Activated naive CD4-positive, alpha-beta T cell treated with anti-CD3 and anti-CD28 coated beads, Interleukin-2, amount 50 U/mL, for 72 hours (primary cell): ENCODE data around the gene CACNA1G. TPM values are rescaled to one million over a fixed set of nuclear protein-coding genes. Genes with fewer than 3 reads are reported as not detected.

Experiments used
- ATAC-seq, 2 donors: fragments of 150-1000 bp; cut with Tn5 transposase; 2 replicates each; pipeline ENCODE4 v1.10.0; 2021; ENCODE audit warnings: mild to moderate bottlenecking in 2 of 2, moderate library complexity in 2 of 2
- DNase-seq, 2 donors: peaks; one replicate each; pipeline ENCODE4 v3.0.0; 2021 to 2022; ENCODE audit warnings: low spot score in 2 of 2
- H3K27ac Mint-ChIP-seq, 2 donors: one replicate each; pipeline ENCODE4 v1.8.0; 2022; ENCODE audit warnings: mild to moderate bottlenecking in 2 of 2, mixed read lengths in 2 of 2
- H3K36me3 Mint-ChIP-seq, 2 donors: one replicate each; pipeline ENCODE4 v1.8.0; 2022; ENCODE audit warnings: mixed read lengths in 2 of 2
- H3K9me3 Mint-ChIP-seq, 2 donors: one replicate each; pipeline ENCODE4 v1.8.0; 2022; ENCODE audit warnings: mixed read lengths in 2 of 2
- total RNA-seq, 2 donors: library from RNA; stranded (reverse); gene quantifications; one replicate each; pipeline ENCODE4 v1.2.3, GENCODE V29; 2022

The CACNA1G gene
- total RNA-seq, 2 donors from 2014 or later, result 0.14 TPM; not detected in 1

DNA sequence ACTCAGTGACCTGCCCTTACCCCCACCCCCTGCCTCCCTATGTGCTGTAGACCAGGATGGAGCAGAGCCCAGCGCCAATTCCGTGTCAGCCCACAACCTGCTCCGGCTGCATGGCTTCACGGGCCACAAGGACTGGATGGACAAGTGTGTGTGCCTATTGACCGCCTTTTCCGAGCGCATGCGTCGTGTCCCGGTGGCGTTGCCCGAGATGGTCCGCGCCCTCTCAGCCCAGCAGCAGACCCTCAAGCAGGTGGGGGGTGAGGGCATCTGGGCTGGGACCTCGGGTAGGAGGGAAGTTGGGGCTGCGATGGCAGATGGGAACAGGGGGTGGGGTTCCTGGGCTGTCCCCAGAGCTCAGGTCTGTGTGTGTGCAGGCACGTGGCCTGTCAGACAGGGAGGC is 6.3 kb upstream of the CACNA1G start:
- no peak overlapping the region for H3K27ac Mint-ChIP-seq
- H3K9me3 Mint-ChIP-seq, result no peaks in the 10 kb centered on the region
- ATAC-seq (no peak), DNase-seq (no peak)
- no peaks in the 10 kb centered on the region for H3K36me3 Mint-ChIP-seq

DNA sequence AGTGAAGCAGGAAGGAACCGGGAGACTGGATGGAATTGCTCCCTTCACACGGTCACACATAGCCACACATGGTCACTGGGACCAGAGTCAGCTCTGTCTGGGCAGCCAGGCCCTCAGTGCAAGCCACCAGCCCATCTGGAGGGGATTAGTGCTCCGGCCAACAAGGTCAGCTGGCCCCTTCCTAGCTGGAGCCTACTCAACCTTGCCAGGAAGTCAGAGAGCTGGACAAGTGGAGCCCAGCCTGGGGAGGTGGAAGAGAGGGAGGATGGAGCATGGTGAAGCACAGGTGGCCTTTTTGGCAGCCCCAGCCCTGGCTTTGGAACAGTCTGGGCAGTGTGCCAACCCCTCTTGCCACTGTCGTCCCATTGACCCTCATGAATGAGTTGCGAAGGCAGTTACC is 3.7 kb upstream of the CACNA1G start:
- no peak overlapping the region for H3K27ac Mint-ChIP-seq
- ATAC-seq (no peak), DNase-seq (no peak)
- H3K36me3 Mint-ChIP-seq, result no peaks in the 10 kb centered on the region
- H3K9me3 Mint-ChIP-seq, result no peaks in the 10 kb centered on the region

DNA sequence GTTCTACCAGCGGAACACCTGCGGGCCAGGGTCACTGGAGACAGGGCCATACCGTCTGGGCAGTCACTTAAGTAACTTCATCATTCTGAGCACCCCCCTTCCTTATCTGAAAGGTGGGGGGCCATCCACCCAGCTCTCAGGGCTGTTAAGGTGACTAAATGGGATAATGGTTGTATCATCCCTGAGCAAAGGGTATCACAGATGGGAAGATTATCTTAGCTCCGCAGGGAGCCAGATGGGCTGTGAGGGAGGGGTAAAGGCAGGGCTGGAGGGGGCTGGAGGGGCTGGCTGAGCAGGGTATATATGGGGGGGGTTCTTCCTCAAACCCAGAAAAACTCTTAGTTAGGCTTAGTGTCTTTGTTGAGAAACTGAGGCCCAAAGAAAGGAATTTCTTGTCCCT is 2.9 kb upstream of the CACNA1G start:
- DNase-seq, result no peak
- Mint-ChIP-seq H3K36me3 (no peaks in the 10 kb centered on the region), H3K27ac (no peak overlapping the region)

DNA sequence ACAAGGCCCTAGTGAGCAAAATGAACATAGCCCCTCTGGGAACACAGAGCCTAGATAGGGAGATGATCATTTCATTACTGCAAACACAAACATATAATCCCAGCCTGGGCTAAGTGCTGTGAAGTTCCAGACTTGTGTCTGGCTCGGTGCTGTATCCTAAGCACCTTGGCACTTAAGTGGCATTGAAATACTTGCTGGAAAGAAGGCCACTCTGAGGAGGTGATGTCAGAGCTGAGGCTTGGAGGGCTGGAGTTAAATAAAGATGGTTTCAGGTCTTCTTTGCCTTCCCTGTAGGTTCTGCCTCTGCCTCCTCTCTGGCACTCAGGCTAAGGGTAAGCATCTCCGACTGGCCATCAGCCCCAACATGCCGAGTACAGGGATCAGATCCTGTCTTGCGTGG is 2.4 kb upstream of the CACNA1G start:
- ATAC-seq, result no peak
- DNase-seq, result no peak
- H3K27ac Mint-ChIP-seq, result no peak overlapping the region
- H3K36me3 Mint-ChIP-seq, result no peaks in the 10 kb centered on the region
- no peaks in the 10 kb centered on the region for H3K9me3 Mint-ChIP-seq

More for the DNA sequence above, 2.9 kb upstream of the CACNA1G start:
- ATAC-seq, result no peak
- no peaks in the 10 kb centered on the region for H3K9me3 Mint-ChIP-seq

DNA sequence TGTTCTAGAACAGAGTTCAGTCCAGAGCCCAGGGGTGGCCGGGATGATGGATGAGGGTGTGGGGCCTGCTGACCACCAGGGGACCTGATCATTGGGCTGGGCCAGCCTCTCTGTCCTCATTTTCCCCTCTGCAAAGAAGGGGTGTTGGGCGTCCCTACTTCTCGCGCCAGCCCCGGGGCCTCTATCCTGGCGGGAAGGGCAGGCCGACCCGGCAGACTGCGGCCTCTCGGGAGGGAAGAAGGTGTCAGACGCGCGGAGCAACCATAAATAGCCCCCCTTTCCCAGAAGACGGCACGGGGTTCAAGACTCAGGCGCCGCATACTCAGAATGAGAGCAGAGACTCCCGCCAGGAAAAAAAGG is 2.0 kb upstream of the CACNA1G start:
- ATAC-seq (no peak), DNase-seq (no peak)
- Mint-ChIP-seq H3K9me3 (no peaks in the 10 kb centered on the region), H3K27ac (no peak overlapping the region), H3K36me3 (no peaks in the 10 kb centered on the region)

DNA sequence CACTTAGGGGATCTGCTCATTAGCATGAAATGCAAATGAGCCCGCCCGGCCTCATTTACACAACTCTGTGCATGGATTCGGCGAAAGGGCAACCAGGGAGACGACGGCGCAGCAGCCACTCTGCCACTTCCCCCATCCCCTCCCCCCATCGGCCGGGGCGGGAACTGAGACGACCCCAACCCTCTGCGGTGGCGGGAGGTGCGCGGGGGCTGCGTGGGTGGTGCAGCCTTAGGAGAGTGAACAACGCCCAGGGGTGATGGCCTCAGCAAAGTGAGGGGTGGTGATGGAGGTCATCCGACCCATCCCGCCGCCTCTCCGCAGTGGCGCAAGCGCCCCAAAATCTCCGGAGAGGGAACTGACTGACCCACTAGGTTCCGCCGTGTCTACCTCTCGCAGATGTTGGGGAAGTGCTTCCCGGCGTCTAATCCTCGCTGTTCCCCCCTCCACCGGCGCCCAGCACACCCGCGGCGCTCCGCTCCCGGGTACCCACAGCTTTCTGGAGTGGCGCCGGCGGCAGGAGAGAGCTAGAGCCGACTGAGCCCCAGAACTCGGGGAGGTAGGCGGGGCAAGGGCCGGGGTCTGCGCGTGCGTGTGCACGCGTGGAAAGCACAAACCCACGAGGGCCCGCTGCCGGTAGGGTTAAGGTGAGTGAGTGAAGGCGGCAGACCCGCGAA is 1.4 kb upstream of the CACNA1G start:
- no peaks in the 10 kb centered on the region for H3K9me3 Mint-ChIP-seq
- no peak overlapping the region for H3K27ac Mint-ChIP-seq
- DNase-seq, result no peak
- peak in 1 of 2 donors; percentile 30 for ATAC-seq
- H3K36me3 Mint-ChIP-seq, result no peaks in the 10 kb centered on the region

DNA sequence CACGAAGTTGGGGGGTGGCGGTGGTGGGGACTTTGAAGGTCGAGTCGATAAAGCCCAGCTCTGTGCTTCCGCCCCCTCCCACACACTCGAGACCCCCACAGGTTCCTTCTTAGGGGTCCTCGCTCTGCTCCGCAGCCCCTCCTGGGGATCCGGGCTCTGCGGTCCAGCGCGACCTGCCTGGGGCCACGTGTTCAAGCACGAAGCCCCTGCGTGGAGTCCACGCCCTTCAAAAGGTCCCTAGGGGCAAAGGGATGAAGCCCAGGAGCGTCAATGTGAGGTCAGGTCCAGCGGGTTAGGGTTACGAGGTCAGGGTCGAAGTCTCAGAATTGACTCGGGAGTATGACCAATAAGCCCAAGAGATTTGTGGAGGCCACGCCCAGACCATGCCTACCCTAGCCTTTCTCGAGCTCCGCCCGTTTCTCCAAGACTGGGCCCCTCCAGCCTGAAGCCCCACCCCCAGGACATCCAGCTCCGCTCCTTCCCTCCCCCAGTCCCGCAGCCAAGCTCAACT is 786 bp upstream of the CACNA1G start:
- no peaks in the 10 kb centered on the region for H3K36me3 Mint-ChIP-seq
- DNase-seq (no peak), ATAC-seq (peak; percentile 23 to 45)
- no peak overlapping the region for H3K27ac Mint-ChIP-seq
- H3K9me3 Mint-ChIP-seq, result no peaks in the 10 kb centered on the region

DNA sequence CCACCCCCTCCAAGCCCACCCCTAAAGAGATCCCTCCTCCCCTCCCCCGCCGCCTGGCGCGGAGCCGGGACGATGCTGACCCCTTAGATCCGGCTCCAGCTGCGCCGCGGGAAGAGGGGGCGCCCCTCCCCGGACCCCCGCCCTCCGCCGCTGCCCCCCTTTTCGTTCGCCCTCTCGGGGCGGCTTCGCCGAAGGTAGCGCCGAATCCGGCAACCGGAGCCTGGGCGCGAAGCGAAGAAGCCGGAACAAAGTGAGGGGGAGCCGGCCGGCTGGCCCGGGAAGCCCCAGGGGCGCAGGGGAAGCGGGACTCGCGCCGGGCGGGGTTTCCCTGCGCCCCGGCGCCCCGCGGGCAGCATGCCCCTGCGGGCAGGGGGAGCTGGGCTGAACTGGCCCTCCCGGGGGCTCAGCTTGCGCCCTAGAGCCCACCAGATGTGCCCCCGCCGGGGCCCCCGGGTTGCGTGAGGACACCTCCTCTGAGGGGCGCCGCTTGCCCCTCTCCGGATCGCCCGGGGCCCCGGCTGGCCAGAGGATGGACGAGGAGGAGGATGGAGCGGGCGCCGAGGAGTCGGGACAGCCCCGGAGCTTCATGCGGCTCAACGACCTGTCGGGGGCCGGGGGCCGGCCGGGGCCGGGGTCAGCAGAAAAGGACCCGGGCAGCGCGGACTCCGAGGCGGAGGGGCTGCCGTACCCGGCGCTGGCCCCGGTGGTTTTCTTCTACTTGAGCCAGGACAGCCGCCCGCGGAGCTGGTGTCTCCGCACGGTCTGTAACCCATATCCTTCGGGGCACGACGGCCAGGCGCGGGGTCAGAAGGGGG is 623 bp downstream of the CACNA1G start:
- ATAC-seq (peak in 1 of 2 donors; percentile 33), DNase-seq (no peak)
- H3K9me3 Mint-ChIP-seq, result no peaks in the 10 kb centered on the region
- H3K36me3 Mint-ChIP-seq, result no peaks in the 10 kb centered on the region
- H3K27ac Mint-ChIP-seq, result no peak overlapping the region

DNA sequence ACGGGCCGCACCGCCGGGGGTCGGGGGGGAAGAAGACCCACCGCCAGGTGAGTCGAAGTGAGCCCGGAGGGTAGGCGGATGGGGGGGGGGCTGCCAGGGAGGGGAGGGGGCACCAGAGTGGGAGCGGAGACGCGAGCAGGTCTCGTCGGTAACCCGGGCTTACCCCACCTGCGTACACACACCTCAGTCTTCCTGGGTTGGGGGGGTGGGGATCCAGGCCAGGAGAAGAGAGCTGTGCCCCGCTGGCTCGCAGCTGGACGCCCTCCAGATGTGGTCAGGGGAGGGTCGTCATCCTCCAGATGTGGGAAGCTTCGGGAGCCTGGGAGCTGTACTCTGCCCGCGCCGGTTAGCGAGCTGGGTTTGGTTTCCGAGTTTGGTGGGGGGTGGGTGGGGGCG is 1.2 kb downstream of the CACNA1G start:
- Mint-ChIP-seq H3K27ac (no peak overlapping the region), H3K36me3 (no peaks in the 10 kb centered on the region), H3K9me3 (no peaks in the 10 kb centered on the region)
- DNase-seq, result no peak
- ATAC-seq, result no peak

DNA sequence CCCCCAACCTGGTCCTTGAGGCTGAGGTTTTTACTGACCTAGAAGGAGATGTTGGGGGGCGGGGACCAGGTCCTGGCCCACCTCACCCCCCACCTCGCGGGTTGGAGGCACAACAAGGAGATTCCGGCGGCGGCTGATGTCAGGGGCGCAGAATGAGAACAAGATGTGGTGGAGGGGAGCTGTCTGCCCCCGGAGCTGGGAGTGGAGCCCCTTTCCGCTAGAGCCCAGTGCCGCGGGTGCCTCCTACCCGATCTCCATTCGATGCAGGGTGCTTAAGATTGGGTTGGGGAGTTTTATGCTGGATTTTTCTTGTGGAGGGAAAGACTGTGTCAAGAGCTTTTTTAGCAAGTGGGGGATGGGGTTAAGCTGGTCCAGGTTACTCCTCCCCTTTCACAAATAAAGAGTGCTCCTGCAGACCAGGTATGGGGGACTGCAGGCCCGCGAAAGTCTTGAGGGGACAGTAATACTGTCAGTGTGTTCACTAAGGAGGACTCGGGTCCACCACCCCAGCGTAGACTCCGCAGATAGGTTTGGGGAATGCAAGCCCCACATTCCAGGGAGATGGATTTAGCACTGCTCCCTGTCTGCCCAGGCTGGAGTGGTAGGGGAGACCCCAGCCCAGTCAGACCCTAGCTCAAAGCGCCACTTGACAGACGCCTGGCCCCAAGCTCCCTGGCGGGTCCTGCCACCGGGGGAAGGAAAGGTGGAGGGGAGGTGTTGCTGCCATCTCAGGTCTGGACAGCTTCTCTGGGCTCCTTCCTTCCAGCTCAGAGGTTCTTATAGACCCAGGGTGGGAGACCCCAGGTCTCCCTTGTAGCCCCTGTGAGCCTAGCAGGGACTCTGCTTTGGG is 2.0 kb downstream of the CACNA1G start:
- Mint-ChIP-seq H3K27ac (no peak overlapping the region), H3K9me3 (no peaks in the 10 kb centered on the region), H3K36me3 (no peaks in the 10 kb centered on the region)
- no peak for DNase-seq
- no peak for ATAC-seq

DNA sequence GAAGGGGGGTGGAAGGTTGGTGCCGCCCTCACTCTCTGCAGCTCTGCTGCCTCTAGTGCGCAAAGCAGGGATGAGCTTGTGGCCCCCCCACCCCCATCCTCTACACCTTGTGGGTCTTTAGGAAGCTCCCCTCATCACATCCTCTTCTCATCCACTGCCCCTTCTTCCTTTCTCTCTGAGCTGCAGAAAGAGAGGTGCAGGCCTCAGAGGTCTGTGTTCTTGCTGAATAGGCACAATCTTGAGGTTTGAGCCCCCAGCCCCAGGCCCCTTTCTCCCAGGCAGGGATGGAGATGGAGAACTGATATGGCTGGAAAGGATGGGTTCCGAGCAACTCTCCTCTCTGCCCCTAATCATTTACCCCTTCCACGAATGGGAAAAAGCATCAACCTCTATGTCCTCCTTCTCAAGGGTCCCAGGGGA is 2.6 kb downstream of the CACNA1G start:
- Mint-ChIP-seq H3K27ac (no peak overlapping the region), H3K9me3 (no peaks in the 10 kb centered on the region), H3K36me3 (no peaks in the 10 kb centered on the region)
- ATAC-seq, result no peak
- no peak for DNase-seq

DNA sequence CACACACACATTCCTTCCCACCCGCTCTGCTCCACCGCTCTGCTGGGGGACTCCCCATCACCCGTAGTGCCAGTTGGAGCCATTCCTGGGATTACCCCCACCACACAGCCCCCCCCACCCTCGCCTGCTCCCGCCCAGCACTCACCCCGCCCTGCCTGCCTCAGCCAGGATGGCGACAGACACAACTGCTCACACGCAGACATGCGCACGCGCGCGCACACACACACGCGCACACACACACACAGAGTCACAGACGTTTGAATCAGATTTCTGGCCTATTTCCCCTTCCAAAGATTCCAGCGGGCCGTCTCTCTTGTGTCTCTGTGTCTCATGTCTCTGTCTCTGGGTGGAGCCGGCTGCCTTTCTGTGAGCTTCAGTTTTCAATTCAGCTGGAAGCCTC is 4.4 kb downstream of the CACNA1G start:
- ATAC-seq (no peak), DNase-seq (no peak)

DNA sequence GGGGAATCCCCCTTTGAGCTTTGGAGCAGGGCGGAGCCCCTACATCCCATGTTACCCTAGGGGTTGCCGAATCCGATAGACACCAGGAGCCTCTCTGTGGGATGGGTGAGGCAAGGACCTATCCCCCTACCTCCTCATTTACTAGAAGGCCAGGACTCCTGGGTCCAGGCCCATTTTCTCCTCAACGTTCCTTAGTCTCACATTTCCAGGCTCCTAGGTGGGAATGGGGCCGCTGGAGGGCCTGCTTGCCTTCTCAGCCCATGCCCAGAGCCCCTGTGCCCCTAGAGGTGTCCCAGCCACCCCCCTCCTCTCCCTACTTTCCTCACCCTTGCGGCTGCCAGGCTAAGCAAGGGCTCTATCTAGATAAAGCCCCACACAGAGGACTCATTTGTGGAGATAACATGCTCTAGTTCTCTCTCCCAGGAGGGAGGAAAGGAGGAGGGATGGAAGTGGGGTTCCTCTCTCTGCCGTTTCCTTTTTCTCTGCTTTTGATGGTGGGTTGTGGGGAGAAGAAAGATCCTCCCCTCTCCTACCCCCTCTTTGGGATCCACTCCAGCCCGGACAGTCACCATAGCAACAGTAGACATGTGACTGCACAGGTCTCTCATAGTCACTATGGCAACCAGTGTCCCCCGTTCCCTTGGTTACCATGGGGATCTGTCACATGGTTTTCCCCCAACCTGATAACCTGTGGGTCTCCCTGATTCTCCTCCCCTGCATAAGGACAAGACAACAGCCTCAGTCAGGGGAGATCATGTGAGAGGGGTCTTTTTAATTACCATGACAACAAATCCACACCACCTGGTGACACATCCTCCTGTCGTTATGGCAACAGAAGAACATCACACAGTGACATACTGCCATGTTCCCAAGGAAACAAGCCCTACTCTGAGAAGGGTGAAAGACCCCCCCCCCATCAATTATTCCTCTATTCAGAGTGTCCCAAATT is 5.2 kb downstream of the CACNA1G start:
- no peak for DNase-seq
- Mint-ChIP-seq H3K36me3 (no peaks in the 10 kb centered on the region), H3K9me3 (no peaks in the 10 kb centered on the region), H3K27ac (peak overlapping the region in 1 of 2 donors; percentile 77)
- ATAC-seq, result peak in 1 of 2 donors; percentile 33

More for the DNA sequence above, 4.4 kb downstream of the CACNA1G start:
- no peak overlapping the region for H3K27ac Mint-ChIP-seq
- H3K36me3 Mint-ChIP-seq, result no peaks in the 10 kb centered on the region
- no peaks in the 10 kb centered on the region for H3K9me3 Mint-ChIP-seq

DNA sequence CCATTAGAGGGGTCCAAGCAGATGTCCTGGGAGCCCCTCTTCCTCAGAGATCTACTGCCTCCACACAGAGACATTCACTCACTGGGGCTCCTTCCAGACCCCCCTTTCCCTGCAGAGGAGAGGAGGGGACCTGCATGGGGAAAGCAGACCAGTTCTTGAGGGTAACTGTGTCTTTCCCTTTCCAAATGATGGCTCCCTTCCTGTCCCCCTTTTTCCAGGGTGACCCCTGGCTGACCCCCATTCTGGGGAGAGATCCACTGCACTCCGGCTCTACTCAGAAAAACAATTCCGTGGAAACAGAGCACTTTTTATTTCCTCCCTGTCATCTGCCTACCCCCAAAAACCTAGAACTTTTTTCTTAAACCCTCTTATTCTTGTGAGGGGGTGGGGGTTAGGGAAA is 6.4 kb downstream of the CACNA1G start:
- Mint-ChIP-seq H3K36me3 (no peaks in the 10 kb centered on the region), H3K27ac (no peak overlapping the region), H3K9me3 (no peaks in the 10 kb centered on the region)
- ATAC-seq, result no peak
- no peak for DNase-seq

DNA sequence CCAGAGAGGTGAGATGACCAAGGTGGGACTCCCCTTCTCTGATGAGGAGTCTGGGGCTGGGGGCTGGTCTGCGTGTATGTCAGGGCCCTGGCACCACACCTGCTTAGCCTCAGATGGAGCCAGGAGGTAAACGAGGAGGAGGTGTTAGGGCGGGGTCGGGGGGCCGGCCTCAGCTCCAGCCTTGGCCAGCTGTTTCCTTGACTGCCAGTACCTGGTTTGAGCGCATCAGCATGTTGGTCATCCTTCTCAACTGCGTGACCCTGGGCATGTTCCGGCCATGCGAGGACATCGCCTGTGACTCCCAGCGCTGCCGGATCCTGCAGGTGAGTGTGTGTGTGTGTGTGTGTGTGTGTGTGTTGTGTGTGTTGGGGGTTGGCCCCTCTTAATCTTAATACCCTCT is 8.1 kb downstream of the CACNA1G start:
- H3K9me3 Mint-ChIP-seq, result no peaks in the 10 kb centered on the region
- no peak overlapping the region for H3K27ac Mint-ChIP-seq
- DNase-seq, result no peak
- ATAC-seq, result no peak
- H3K36me3 Mint-ChIP-seq, result no peaks in the 10 kb centered on the region

DNA sequence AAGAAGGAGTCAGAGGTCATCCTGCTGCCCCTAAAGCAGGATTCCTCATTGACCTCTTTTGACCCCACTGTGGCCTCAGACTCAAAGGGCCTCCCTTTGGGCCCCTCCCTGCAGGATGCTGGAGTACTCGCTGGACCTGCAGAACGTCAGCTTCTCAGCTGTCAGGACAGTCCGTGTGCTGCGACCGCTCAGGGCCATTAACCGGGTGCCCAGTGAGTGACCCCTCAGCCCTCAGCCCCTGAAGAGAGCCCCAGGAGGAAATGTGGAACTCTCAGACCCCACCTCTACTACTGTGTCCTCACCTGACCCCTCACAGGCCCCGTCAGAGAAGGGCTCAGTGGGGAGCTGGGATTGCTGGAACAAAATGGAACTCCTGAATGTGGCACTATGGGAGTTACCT is 9.1 kb downstream of the CACNA1G start:
- DNase-seq (no peak), ATAC-seq (no peak)
- no peaks in the 10 kb centered on the region for H3K9me3 Mint-ChIP-seq
- H3K36me3 Mint-ChIP-seq, result no peaks in the 10 kb centered on the region
- H3K27ac Mint-ChIP-seq, result no peak overlapping the region
